GM12865 (cell line): ENCODE results near the gene PANX1.
A peak's percentile ranks its signal among the peaks of the same experiment; 100 is the strongest.

Experiments used
- DNase-seq: peaks from one replicate; pipeline ENCODE4 v3.0.0; 2010; ENCODE audit warnings: low read depth
- H3K4me3 ChIP-seq: 2 replicates; pipeline ENCODE4 v1.5.1; 2011; ENCODE audit warnings: mild to moderate bottlenecking, low read depth, low read length, control low read depth
- TF ChIP-seq, protein P1 (sequence below): IDR thresholded peaks from 2 replicates; pipeline ENCODE4 v1.5.1; 2011; ENCODE audit warnings: low read length, control low read depth, low read depth, inconsistent platforms; ENCODE audit not compliant: insufficient read depth; ENCODE audit errors: missing control alignments

The PANX1 gene

DNA sequence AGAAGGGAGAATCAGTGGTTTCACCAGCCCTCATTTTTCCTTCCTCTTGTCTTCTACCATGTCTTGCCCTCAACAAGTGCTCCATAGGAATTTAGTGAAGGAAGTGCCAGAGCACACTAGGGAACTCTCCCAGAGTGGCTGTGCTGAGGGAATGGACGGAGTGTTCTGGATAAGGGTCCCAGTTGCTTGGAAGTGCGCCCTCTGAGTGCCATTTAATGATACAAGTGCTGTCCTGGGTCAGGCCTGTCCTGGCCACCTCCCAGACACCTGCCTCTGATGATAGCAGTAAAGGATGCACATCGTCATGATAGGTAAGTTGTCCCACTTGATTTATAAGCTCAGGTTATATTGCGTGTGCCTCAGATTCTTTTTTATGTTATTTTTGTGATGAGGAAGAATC lies 5.1 kb downstream of the PANX1 start:
- TF ChIP-seq, protein P1, sequence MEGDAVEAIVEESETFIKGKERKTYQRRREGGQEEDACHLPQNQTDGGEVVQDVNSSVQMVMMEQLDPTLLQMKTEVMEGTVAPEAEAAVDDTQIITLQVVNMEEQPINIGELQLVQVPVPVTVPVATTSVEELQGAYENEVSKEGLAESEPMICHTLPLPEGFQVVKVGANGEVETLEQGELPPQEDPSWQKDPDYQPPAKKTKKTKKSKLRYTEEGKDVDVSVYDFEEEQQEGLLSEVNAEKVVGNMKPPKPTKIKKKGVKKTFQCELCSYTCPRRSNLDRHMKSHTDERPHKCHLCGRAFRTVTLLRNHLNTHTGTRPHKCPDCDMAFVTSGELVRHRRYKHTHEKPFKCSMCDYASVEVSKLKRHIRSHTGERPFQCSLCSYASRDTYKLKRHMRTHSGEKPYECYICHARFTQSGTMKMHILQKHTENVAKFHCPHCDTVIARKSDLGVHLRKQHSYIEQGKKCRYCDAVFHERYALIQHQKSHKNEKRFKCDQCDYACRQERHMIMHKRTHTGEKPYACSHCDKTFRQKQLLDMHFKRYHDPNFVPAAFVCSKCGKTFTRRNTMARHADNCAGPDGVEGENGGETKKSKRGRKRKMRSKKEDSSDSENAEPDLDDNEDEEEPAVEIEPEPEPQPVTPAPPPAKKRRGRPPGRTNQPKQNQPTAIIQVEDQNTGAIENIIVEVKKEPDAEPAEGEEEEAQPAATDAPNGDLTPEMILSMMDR, result no peak
- no peak overlapping the region for H3K4me3 ChIP-seq
- DNase-seq, result no peak

DNA sequence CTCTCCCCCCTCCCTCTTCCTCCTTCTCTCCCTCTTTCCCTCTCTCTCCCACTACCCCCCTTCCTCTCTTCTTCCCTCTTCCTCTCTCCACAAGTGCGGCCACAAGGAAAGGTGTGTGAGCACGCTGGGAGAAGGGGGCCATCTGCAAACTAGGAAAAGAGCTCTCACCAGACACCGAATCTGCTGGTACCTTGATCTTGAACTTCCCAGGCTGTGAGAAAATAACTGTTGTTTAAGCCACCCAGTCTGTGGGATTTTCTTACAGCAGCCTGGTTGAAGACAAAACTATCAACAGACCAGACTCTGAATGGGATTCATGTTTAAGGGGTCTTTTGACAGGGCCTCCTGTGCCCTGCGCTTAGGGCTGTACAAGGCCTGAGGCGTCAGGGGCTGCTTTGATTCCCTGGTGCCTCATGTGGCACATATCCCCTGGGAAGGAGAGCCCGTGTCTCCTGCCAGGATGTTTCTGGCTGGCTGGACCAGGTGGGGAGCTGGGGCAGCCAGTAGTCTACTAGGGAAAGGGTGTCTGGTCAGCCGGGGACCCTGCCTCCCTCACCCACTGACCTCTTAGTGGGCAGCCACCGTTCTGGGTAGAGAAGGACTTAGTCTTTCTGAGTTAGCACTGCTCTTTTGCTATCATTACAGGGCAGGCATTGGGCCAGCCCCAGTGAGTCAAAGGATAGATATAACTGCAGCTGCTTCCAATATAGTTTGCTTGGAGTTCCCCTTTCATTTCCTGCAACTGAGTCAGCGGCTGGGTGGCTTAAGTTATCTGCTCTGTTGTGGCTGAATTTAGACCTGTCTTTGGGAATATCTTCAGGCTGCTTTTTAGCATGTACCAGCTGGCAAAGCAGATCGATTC lies 6.2 kb downstream of the PANX1 start:
- no peak overlapping the region for H3K4me3 ChIP-seq
- TF ChIP-seq, protein P1, result no peak
- peak; percentile 26 for DNase-seq

DNA sequence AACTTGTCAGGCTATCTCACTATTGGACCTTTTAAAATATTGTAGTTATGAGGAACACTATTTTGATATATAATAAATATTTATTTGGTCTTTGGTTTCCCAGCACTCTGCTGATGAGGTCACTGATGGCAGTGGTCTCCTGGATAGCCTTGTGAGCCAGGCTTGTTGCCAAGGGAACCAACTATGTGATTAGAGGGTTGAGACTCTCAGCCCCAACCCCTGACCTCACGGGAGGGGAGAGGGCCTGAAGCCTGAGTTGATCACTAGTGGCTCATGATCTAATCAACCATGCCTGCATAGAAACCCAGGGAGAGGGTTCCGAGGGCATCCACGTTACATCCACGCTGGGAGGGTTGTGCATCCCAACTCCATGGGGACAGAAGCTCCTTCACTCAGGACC lies 10.8 kb downstream of the PANX1 start:
- TF ChIP-seq, protein P1, result no peak
- H3K4me3 ChIP-seq, result no peak overlapping the region
- DNase-seq, result no peak

DNA sequence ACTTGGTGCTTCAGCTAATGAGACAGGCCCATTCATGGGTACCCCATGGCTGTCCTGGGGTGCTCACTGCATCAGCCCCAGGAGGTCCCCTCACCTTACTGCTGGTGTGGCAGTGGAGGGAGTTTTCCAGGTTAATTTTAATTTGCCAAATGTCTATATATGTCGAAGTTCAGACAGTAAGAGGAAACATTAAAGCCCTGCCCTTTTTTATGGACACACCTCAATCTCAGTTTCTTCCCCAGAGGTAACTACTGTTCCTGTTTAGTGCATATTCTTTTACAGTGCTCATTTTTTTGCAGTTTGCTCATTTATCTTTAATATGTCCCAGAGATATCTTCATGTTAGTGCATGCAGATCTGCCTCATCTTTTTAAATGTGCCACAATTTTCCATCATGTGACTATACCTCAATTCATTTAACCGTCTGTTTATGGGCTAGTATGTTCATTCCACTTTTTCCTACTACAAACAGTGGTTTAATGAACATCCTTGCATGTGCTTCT lies 11.6 kb downstream of the PANX1 start:
- DNase-seq, result no peak
- no peak overlapping the region for H3K4me3 ChIP-seq
- TF ChIP-seq, protein P1, result no peak

DNA sequence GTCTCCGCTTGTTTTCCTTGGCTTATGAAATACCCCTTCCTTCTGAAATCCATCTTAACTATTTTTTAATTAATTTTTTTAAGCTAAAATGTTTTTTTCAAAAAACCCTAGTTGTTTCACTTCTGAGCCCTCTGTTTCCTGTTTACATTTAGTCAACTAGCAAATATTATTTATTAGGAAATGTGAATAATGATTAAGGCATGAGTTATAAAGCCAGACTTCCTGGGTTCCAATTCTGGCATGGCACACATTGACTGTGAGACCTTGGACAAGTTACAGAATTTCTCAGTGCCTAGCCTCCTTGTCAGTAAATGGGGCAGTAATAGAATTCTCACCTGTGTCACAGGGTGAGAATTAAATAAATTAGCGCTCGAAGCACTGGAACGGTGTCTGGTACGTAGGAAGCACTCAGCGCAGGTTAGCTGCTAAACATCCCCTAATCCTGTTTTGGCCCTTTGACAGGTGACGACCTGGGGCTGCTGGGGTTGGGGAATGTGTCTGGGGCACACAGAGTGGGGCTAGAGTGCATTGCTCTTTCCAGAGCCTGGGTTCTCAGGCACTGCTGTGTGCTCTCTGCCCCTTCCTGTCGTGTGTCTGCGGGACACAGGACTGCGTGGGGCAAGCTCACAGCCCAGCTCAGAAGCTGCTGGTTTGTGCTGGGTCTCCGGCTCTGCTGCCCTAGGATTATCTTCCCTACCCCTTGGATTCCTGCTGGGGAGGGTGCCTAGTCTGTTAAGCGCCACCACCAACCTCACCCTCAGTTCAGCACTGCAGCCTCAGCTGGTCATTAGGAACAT lies 13.1 kb downstream of the PANX1 start:
- TF ChIP-seq, protein P1, result no peak
- DNase-seq, result no peak
- H3K4me3 ChIP-seq, result no peak overlapping the region

DNA sequence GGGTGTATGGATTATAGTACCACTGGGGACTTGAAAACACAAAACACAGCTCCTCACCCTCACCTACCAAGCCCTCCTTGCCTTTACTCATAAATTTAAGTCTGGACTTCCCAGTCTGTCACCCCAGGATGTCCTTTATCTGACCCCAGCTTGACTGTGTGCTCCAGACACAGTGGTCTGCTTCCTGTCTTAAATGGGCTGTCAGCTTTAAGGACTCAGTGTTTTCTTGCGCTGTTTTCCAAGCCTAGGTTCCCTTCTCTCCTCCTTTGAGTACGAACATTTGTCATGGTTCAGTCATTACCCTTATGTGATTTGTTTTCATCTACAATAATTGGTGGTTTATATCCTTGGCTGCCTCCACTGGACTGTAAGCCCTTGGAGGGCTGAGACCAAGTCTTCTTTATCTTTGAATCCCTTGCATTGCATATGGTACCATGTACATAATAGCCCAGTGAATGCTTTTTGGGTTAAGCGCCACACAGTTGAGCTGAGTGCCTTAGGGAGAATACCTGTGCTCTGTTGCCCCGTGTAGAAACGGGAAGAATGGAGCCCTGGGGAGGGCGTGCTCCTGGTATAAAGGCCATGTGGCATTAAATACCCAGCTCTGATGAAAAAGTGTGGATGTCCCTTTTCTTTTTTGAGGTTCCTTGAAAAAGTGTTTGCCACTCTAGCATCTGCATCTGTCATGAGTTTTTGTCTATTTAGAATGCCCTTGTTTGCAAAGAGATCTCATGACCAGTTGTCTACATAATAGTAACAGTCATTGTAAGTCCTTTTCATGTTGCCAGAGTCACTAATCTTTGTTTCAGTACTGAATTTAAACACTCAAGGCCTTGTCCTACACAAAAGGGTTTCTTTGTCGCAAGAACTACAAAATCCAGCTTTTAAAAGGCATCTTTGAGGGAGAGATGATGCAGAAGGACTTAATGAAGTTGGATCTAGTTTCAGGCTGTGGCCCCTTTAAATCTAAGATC lies 14.0 kb downstream of the PANX1 start:
- no peak overlapping the region for H3K4me3 ChIP-seq
- TF ChIP-seq, protein P1, result no peak
- no peak for DNase-seq
